GM23248 (cell line): ENCODE results near the gene SLC35C1. TPM values are rescaled to one million over a fixed set of nuclear protein-coding genes. Genes with fewer than 3 reads are reported as not detected.
"Not testable (repeated sequence)": the region's sequence is repeated elsewhere in the genome, so short reads cannot be mapped to it uniquely, and the experiment has no call there.

ENCODE experiments used
- DNase-seq: peaks from one replicate; pipeline ENCODE4 v3.0.0-alpha.2; 2015
- H2AFZ ChIP-seq: fragments of 200-600 bp; sonication (generic); 2 replicates; pipeline ENCODE4 v1.6.1; 2016; ENCODE audit warnings: antibody characterized with exemption
- H3F3A ChIP-seq: fragments of 200-600 bp; sonication (generic); 2 replicates; pipeline ENCODE4 v1.6.1; 2016; ENCODE audit warnings: mild to moderate bottlenecking, antibody characterized with exemption, mixed run types; ENCODE audit not compliant: insufficient read depth
- H3K27ac ChIP-seq: fragments of 200-600 bp; sonication (generic); 2 replicates; pipeline ENCODE4 v1.5.1; 2016; ENCODE audit warnings: mild to moderate bottlenecking
- H3K27me3 ChIP-seq: fragments of 200-600 bp; sonication (generic); replicated peaks from 2 replicates; pipeline ENCODE4 v1.6.1; 2016; ENCODE audit warnings: mild to moderate bottlenecking; ENCODE audit not compliant: insufficient read depth
- H3K36me3 ChIP-seq: fragments of 200-600 bp; sonication (generic); 2 replicates; pipeline ENCODE4 v1.6.1; 2016; ENCODE audit warnings: low read depth, mild to moderate bottlenecking
- H3K4me1 ChIP-seq: fragments of 200-600 bp; sonication (generic); 2 replicates; pipeline ENCODE4 v1.6.1; 2016; ENCODE audit warnings: mild to moderate bottlenecking; ENCODE audit not compliant: insufficient read depth
- H3K4me2 ChIP-seq: fragments of 200-600 bp; sonication (generic); one replicate; pipeline ENCODE4 v1.6.1; 2016; ENCODE audit warnings: mild to moderate bottlenecking; ENCODE audit not compliant: unreplicated experiment
- H3K4me3 ChIP-seq: fragments of 200-600 bp; sonication (generic); 2 replicates; pipeline ENCODE4 v1.5.1; 2016; ENCODE audit warnings: mild to moderate bottlenecking
- H3K79me2 ChIP-seq: fragments of 200-600 bp; sonication (generic); 2 replicates; pipeline ENCODE4 v1.6.1; 2016; ENCODE audit warnings: mild to moderate bottlenecking; ENCODE audit not compliant: insufficient read depth
- H3K9ac ChIP-seq: fragments of 200-600 bp; sonication (generic); 2 replicates; pipeline ENCODE4 v1.6.1; 2016; ENCODE audit warnings: mild to moderate bottlenecking
- H3K9me2 ChIP-seq: fragments of 200-600 bp; sonication (generic); 2 replicates; pipeline ENCODE4 v1.6.1; 2016; ENCODE audit warnings: mixed run types, mild to moderate bottlenecking, moderate library complexity; ENCODE audit not compliant: insufficient read depth
- H3K9me3 ChIP-seq: fragments of 200-600 bp; sonication (generic); one replicate; pipeline ENCODE4 v1.6.1; 2017; ENCODE audit warnings: low read depth
- H4K20me1 ChIP-seq: fragments of 200-600 bp; sonication (generic); 2 replicates; pipeline ENCODE4 v1.6.0; 2016; ENCODE audit not compliant: insufficient read depth
- EZH2 ChIP-seq: fragments of 200-600 bp; sonication (generic); IDR thresholded peaks from 2 replicates; pipeline ENCODE4 v1.6.1; 2018; ENCODE audit warnings: antibody characterized with exemption, mild to moderate bottlenecking; ENCODE audit not compliant: insufficient read depth, poor library complexity, severe bottlenecking
- EZH2phosphoT487 ChIP-seq: fragments of 200-600 bp; sonication (generic); IDR thresholded peaks from 2 replicates; pipeline ENCODE4 v1.6.1; 2018; ENCODE audit warnings: antibody characterized with exemption, moderate library complexity, mild to moderate bottlenecking, low read depth; ENCODE audit not compliant: insufficient read depth
- WGBS, 2 experiments: methylation state at CpG; one replicate each; pipeline ENCODE4 v1.1.6; 2015 to 2017; ENCODE audit warnings: low lambda C conversion rate in 2 of 2, low coverage in 1 of 2; ENCODE audit errors: missing lambda C conversion rate in 2 of 2; 5-methylcytosine and 5-hydroxymethylcytosine counted together
- in situ Hi-C: fragments of 300-500 bp; cut with MboI; formaldehyde crosslinking; loops from 2 replicates; pipeline ENCODE4 v1.15.0; 2020
- polyA plus RNA-seq: library from polyadenylated mRNA; unstranded; fragments of >200 nt; fragmentation: Nextera tagmentation; extraction: Ambion mirVana; gene quantifications from 2 replicates; pipeline ENCODE4 v1.2.1, GENCODE V29; 2016
- total RNA-seq: library from RNA; depleted of rRNA; stranded (reverse); fragments of >200 nt; shearing (Covaris generic); gene quantifications from 2 replicates; pipeline ENCODE4 v1.2.3, GENCODE V29; 2014

The SLC35C1 gene
- total and polyA plus RNA-seq, 2 experiments from 2014 or later = 12.5 to 17.8 TPM

GRCh38 chr11:45832811-45833441, 28.0 kb downstream of the SLC35C1 start:
- DNase-seq = no peak
- H3F3A ChIP-seq = no peaks in the 10 kb centered on the region
- no peak overlapping the region for H3K4me2 ChIP-seq
- no peak overlapping the region for H3K27ac ChIP-seq
- H3K4me3 ChIP-seq = no peak overlapping the region
- H3K36me3 ChIP-seq = no peaks in the 10 kb centered on the region
- H3K4me1 ChIP-seq = no peaks in the 10 kb centered on the region
- TF ChIP-seq EZH2 (no peak), EZH2phosphoT487 (no peak)
- no peak overlapping the region for H3K9ac ChIP-seq
- H3K79me2 ChIP-seq = no peaks in the 10 kb centered on the region
- peaks cover 27% of the 10 kb centered on the region for H3K27me3 ChIP-seq
- in situ Hi-C loops = no loop called here
- H4K20me1 ChIP-seq = no peaks in the 10 kb centered on the region
- no peaks in the 10 kb centered on the region for H3K9me3 ChIP-seq
- no peak overlapping the region for H2AFZ ChIP-seq
- no peaks in the 10 kb centered on the region for H3K9me2 ChIP-seq
- 52 to 58% methylated on average over 9 of the region's 9 CpGs for WGBS, 2 experiments

- TF ChIP-seq EZH2phosphoT487 (no peak), EZH2 (no peak)
- WGBS, 2 experiments = 2 to 13% methylated on average over 3 of the region's 3 CpGs
Measured at GRCh38 chr11:45833761-45834160, 28.8 kb downstream of the SLC35C1 start.

DNA sequence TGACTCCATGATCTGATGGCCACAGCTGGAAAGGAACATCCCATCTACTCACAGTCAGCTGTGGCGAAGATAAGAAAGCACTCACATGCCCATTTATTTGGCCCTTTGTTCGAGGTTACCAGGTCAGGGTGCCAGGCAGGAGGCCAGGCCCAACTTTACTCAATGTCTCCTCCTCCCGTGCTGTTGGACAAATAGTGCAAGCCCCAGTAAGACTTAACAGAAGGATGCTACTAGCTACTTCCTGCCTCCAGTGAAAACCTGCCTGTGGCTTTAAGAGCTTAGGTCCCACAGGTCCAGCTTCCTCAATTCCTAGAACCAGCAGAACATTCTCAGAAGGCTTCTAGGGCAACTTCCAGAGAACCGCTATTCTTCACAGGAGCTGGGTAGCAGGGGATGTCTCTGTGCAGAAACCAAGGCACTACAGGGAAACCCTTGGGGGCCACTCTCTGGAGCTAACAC, 29.4 kb downstream of the SLC35C1 start:
- Histone ChIP-seq H3K9me2 (no peaks in the 10 kb centered on the region), H3K4me1 (no peaks in the 10 kb centered on the region), H3K9me3 (no peaks in the 10 kb centered on the region), H3K27me3 (peaks cover 20% of the 10 kb centered on the region), H3K79me2 (no peaks in the 10 kb centered on the region), H3K9ac (no peak overlapping the region), H3K36me3 (no peaks in the 10 kb centered on the region), H3K4me3 (no peak overlapping the region), H4K20me1 (no peaks in the 10 kb centered on the region), H3K27ac (no peak overlapping the region), H2AFZ (no peak overlapping the region), H3F3A (no peaks in the 10 kb centered on the region), H3K4me2 (no peak overlapping the region)
- 68 to 82% methylated on average over 4 of the region's 4 CpGs for WGBS, 2 experiments
- in situ Hi-C loops = no loop called here
- DNase-seq = no peak
- TF ChIP-seq EZH2 (no peak), EZH2phosphoT487 (no peak)

More at GRCh38 chr11:45833761-45834160, 28.8 kb downstream of the SLC35C1 start:
- H3F3A ChIP-seq = no peaks in the 10 kb centered on the region
- DNase-seq = no peak
- no peaks in the 10 kb centered on the region for H3K36me3 ChIP-seq
- in situ Hi-C loops = no loop called here
- no peak overlapping the region for H3K4me2 ChIP-seq
- no peak overlapping the region for H3K9ac ChIP-seq
- H3K27me3 ChIP-seq = peaks cover 20% of the 10 kb centered on the region
- H3K4me3 ChIP-seq = no peak overlapping the region
- no peak overlapping the region for H2AFZ ChIP-seq
- no peaks in the 10 kb centered on the region for H4K20me1 ChIP-seq
- no peaks in the 10 kb centered on the region for H3K4me1 ChIP-seq
- no peaks in the 10 kb centered on the region for H3K79me2 ChIP-seq
- H3K27ac ChIP-seq = no peak overlapping the region
- no peaks in the 10 kb centered on the region for H3K9me3 ChIP-seq
- no peaks in the 10 kb centered on the region for H3K9me2 ChIP-seq

DNA sequence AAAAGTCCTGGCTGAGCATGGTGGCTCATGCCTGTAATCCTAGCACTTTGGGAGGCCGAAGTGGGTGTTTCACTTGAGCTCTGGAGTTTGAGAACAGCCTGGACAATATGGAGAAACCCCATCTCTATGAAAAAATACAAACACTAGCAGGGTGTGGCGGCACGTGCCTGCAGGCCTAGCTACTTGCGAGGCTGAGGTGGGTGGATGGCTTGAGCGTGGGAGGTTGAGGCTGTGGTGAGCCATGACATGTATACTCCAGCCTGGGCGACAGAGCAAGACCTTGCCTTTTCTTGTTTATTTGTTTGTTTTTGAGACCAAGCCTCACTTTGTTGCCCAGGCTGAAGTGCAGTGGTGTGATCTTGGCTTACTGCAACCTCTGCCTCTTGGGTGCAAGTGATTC, 34.3 kb downstream of the SLC35C1 start:
- Histone ChIP-seq H3K9me3 (no peaks in the 10 kb centered on the region), H3K4me1 (no peaks in the 10 kb centered on the region), H3K4me3 (no peak overlapping the region), H3K9ac (no peak overlapping the region), H3K9me2 (no peaks in the 10 kb centered on the region), H3K79me2 (no peaks in the 10 kb centered on the region), H3K27me3 (peaks cover 15% of the 10 kb centered on the region), H3F3A (no peaks in the 10 kb centered on the region), H3K36me3 (no peaks in the 10 kb centered on the region), H3K27ac (no peak overlapping the region), H3K4me2 (no peak overlapping the region), H4K20me1 (no peaks in the 10 kb centered on the region), H2AFZ (no peak overlapping the region)
- no peak for TF ChIP-seq EZH2
- TF ChIP-seq EZH2phosphoT487 = no peak
- 76 to 77% methylated on average over 6 of the region's 6 CpGs for WGBS, 2 experiments
- no peak for DNase-seq
- in situ Hi-C loops = no loop called here

DNA sequence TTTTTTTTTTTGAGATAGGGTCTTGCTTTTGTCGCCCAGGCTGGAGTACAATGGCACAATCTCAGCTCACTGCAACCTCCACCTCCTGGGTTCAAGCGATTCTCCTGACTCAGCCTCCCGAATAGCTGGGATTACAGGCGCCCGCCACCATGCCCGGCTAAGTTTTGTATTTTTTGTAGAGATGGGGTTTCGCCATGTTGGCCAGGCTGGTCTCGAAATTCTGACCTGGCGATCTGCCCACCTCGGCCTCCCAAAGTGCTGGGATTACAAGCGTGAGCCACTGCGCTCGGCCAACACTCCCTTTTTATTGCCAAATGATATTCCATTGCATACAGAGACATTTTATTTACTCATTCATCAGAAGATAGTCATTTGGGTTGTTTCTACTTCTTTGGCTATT, 35.3 kb downstream of the SLC35C1 start:
- not testable (repeated sequence) for H2AFZ ChIP-seq, H3K4me2 ChIP-seq, H3K9me3 ChIP-seq, H3F3A ChIP-seq, H3K27ac ChIP-seq, H3K9me2 ChIP-seq, H3K79me2 ChIP-seq, H3K36me3 ChIP-seq, H4K20me1 ChIP-seq, H3K9ac ChIP-seq, H3K4me3 ChIP-seq, H3K4me1 ChIP-seq, DNase-seq
- 78 to 84% methylated on average over 12 to 13 of the region's 13 CpGs for WGBS, 2 experiments
- in situ Hi-C loops = loop anchor here (10.0 kb wide), 1 partner anchor 65 kb away; the partner anchor contains the start of gene FREY1
- peaks cover 15% of the 10 kb centered on the region for H3K27me3 ChIP-seq
